ENCODE results near the gene GRIA3.
"Not testable (repeated sequence)": the region's sequence is repeated elsewhere in the genome, so short reads cannot be mapped to it uniquely, and the experiment has no call there.

GRIA3 gene

GRCh38 chrX:123518791-123519190, 334.7 kb downstream of the GRIA3 start:
- no peak overlapping the region for H3K27ac ChIP-seq (ENCODE audit: low read length, poor library complexity, severe bottlenecking)
- H2BK15ac ChIP-seq (ENCODE audit: low read depth, poor library complexity, severe bottlenecking), result no peak overlapping the region
- H3K23ac ChIP-seq (ENCODE audit: low read length in 2 of 2), result no peak overlapping the region
- H3K18ac ChIP-seq (ENCODE audit: low read depth in 1 of 2, low read length in 2 of 2), result no peak overlapping the region
- no peak overlapping the region for H2AK5ac ChIP-seq (ENCODE audit: low read length, severe bottlenecking)
- H4K91ac ChIP-seq (ENCODE audit: low read length), result no peak overlapping the region
- no peak overlapping the region for H3K4me3 ChIP-seq (ENCODE audit: insufficient read depth in 1 of 2, low read depth in 1 of 2, low read length in 2 of 2)
- no peak for DNase-seq
- no peak overlapping the region for H2BK120ac ChIP-seq (ENCODE audit: low read depth, low read length)
- H3K9me3 ChIP-seq (ENCODE audit: control insufficient read depth, low read length), result peaks cover 12% of the 10 kb centered on the region
- H3K9ac ChIP-seq (ENCODE audit: low read length), result no peak overlapping the region
- H3K79me1 ChIP-seq (replicated peaks; ENCODE audit: low read length, poor library complexity, severe bottlenecking), result no peaks in the 10 kb centered on the region
- H2AFZ ChIP-seq (ENCODE audit: low read depth, low read length), result no peak overlapping the region
- H2BK5ac ChIP-seq (ENCODE audit: low read depth, low read length, poor library complexity, severe bottlenecking), result no peak overlapping the region
- no peaks in the 10 kb centered on the region for H3K4me1 ChIP-seq (ENCODE audit: control insufficient read depth, insufficient read depth, low read depth, low read length)
- no peaks in the 10 kb centered on the region for H3K27me3 ChIP-seq (ENCODE audit: control insufficient read depth in 1 of 2, insufficient read depth in 1 of 2, low read length in 2 of 2)
- no peak overlapping the region for H2BK12ac ChIP-seq (ENCODE audit: low read length in 2 of 2)
- no peak overlapping the region for H4K8ac ChIP-seq (ENCODE audit: low read length)
- no peaks in the 10 kb centered on the region for H3K36me3 ChIP-seq (ENCODE audit: control insufficient read depth in 1 of 2, insufficient read depth in 2 of 2, low read depth in 1 of 2, low read length in 2 of 2)
- no peak overlapping the region for H3K4me2 ChIP-seq (ENCODE audit: low read length, poor library complexity, severe bottlenecking)
- no peak overlapping the region for H3K14ac ChIP-seq (ENCODE audit: low read length in 2 of 2)
- no peak overlapping the region for H3K4ac ChIP-seq (ENCODE audit: low read depth in 1 of 2, low read length in 2 of 2)
- WGBS, result no CpG with 5 or more reads among the region's 2 CpGs

- Histone ChIP-seq H2BK120ac (ENCODE audit: low read depth, low read length) (no peak overlapping the region), H3K4ac (ENCODE audit: low read depth in 1 of 2, low read length in 2 of 2) (no peak overlapping the region), H2AK5ac (ENCODE audit: low read length, severe bottlenecking) (no peak overlapping the region), H3K27me3 (ENCODE audit: control insufficient read depth in 1 of 2, insufficient read depth in 1 of 2, low read length in 2 of 2) (no peaks in the 10 kb centered on the region), H3K79me1 (replicated peaks; ENCODE audit: low read length, poor library complexity, severe bottlenecking) (no peaks in the 10 kb centered on the region), H3K14ac (ENCODE audit: low read length in 2 of 2) (no peak overlapping the region), H2AFZ (ENCODE audit: low read depth, low read length) (no peak overlapping the region), H3K9me3 (ENCODE audit: control insufficient read depth, low read length) (no peaks in the 10 kb centered on the region), H4K91ac (ENCODE audit: low read length) (no peak overlapping the region), H3K36me3 (ENCODE audit: control insufficient read depth in 1 of 2, insufficient read depth in 2 of 2, low read depth in 1 of 2, low read length in 2 of 2) (no peaks in the 10 kb centered on the region), H2BK12ac (ENCODE audit: low read length in 2 of 2) (no peak overlapping the region), H3K4me1 (ENCODE audit: control insufficient read depth, insufficient read depth, low read depth, low read length) (no peaks in the 10 kb centered on the region), H3K4me3 (ENCODE audit: insufficient read depth in 1 of 2, low read depth in 1 of 2, low read length in 2 of 2) (no peak overlapping the region), H3K23ac (ENCODE audit: low read length in 2 of 2) (no peak overlapping the region), H3K4me2 (ENCODE audit: low read length, poor library complexity, severe bottlenecking) (no peak overlapping the region), H3K27ac (ENCODE audit: low read length, poor library complexity, severe bottlenecking) (no peak overlapping the region), H2BK5ac (ENCODE audit: low read depth, low read length, poor library complexity, severe bottlenecking) (no peak overlapping the region), H4K8ac (ENCODE audit: low read length) (no peak overlapping the region), H3K9ac (ENCODE audit: low read length) (no peak overlapping the region), H2BK15ac (ENCODE audit: low read depth, poor library complexity, severe bottlenecking) (no peak overlapping the region), H3K18ac (ENCODE audit: low read depth in 1 of 2, low read length in 2 of 2) (no peak overlapping the region)
- 100% methylated on average over 1 of the region's 2 CpGs for WGBS
- no peak for DNase-seq
Observed at GRCh38 chrX:123525123-123525725, 341.1 kb downstream of the GRIA3 start.

- H3K4me3 ChIP-seq (ENCODE audit: insufficient read depth in 1 of 2, low read depth in 1 of 2, low read length in 2 of 2), result not testable (repeated sequence)
Observed at GRCh38 chrX:123530726-123531125, 346.6 kb downstream of the GRIA3 start.

More at GRCh38 chrX:123530726-123531125, 346.6 kb downstream of the GRIA3 start:
- not testable (repeated sequence) for H3K23ac ChIP-seq (ENCODE audit: low read length in 2 of 2); H2BK5ac ChIP-seq (ENCODE audit: low read depth, low read length, poor library complexity, severe bottlenecking); H2BK120ac ChIP-seq (ENCODE audit: low read depth, low read length); H2BK12ac ChIP-seq (ENCODE audit: low read length in 2 of 2); H3K36me3 ChIP-seq (ENCODE audit: control insufficient read depth in 1 of 2, insufficient read depth in 2 of 2, low read depth in 1 of 2, low read length in 2 of 2); H3K4me1 ChIP-seq (ENCODE audit: control insufficient read depth, insufficient read depth, low read depth, low read length); H3K4ac ChIP-seq (ENCODE audit: low read depth in 1 of 2, low read length in 2 of 2); H3K27ac ChIP-seq (ENCODE audit: low read length, poor library complexity, severe bottlenecking); H3K27me3 ChIP-seq (ENCODE audit: control insufficient read depth in 1 of 2, insufficient read depth in 1 of 2, low read length in 2 of 2); H2BK15ac ChIP-seq (ENCODE audit: low read depth, poor library complexity, severe bottlenecking); DNase-seq; H3K14ac ChIP-seq (ENCODE audit: low read length in 2 of 2); H3K4me2 ChIP-seq (ENCODE audit: low read length, poor library complexity, severe bottlenecking); H4K91ac ChIP-seq (ENCODE audit: low read length); H2AK5ac ChIP-seq (ENCODE audit: low read length, severe bottlenecking); H3K18ac ChIP-seq (ENCODE audit: low read depth in 1 of 2, low read length in 2 of 2); H3K9ac ChIP-seq (ENCODE audit: low read length); H3K79me1 ChIP-seq (replicated peaks; ENCODE audit: low read length, poor library complexity, severe bottlenecking); H2AFZ ChIP-seq (ENCODE audit: low read depth, low read length); H4K8ac ChIP-seq (ENCODE audit: low read length)
- WGBS, result no CpG with 5 or more reads among the region's 1 CpG
- H3K9me3 ChIP-seq (ENCODE audit: control insufficient read depth, low read length), result peaks cover 29% of the 10 kb centered on the region
